Parathyroid adenoma (tissue), 2 donors: ENCODE measurements around the gene PIEZO1.
A peak's percentile ranks its signal among the peaks of the same experiment; 100 is the strongest.

Experiments used
- H2AFZ ChIP-seq: fragments of 300-600 bp; sonication (generic); one replicate; pipeline ENCODE4 v1.7.0; 2017; ENCODE audit warnings: antibody characterized with exemption, mild to moderate bottlenecking
- H3K27ac ChIP-seq: fragments of 300-600 bp; sonication (generic); one replicate; pipeline ENCODE4 v1.7.0; 2017
- H3K27me3 ChIP-seq: fragments of 300-600 bp; sonication (generic); one replicate; pipeline ENCODE4 v1.7.0; 2017; ENCODE audit warnings: low read length; ENCODE audit not compliant: control insufficient read depth, insufficient read depth
- H3K36me3 ChIP-seq: fragments of 300-600 bp; sonication (generic); one replicate; pipeline ENCODE4 v1.7.0; 2017; ENCODE audit warnings: low read length; ENCODE audit not compliant: control insufficient read depth, insufficient read depth
- H3K4me1 ChIP-seq: fragments of 300-600 bp; sonication (generic); one replicate; pipeline ENCODE4 v1.7.0; 2017; ENCODE audit warnings: control low read depth
- H3K4me2 ChIP-seq: fragments of 300-600 bp; sonication (generic); one replicate; pipeline ENCODE4 v1.7.0; 2017; ENCODE audit warnings: low read length
- H3K4me3 ChIP-seq: fragments of 300-600 bp; sonication (generic); one replicate; pipeline ENCODE4 v1.7.0; 2017; ENCODE audit warnings: low read depth, low read length
- H3K79me2 ChIP-seq: fragments of 300-600 bp; sonication (generic); one replicate; pipeline ENCODE4 v1.7.0; 2017; ENCODE audit warnings: control low read depth
- H3K9ac ChIP-seq: fragments of 300-600 bp; sonication (generic); one replicate; pipeline ENCODE4 v1.7.0; 2017; ENCODE audit warnings: mild to moderate bottlenecking
- H3K9me3 ChIP-seq: fragments of 300-600 bp; sonication (generic); one replicate; pipeline ENCODE4 v1.7.0; 2017; ENCODE audit warnings: low read length; ENCODE audit not compliant: control insufficient read depth
- TF ChIP-seq, protein P1 (sequence below): fragments of 300-600 bp; sonication (generic); IDR thresholded peaks from one replicate; pipeline ENCODE4 v1.7.0; 2017; ENCODE audit warnings: antibody characterized with exemption, mild to moderate bottlenecking
- donor health status: primary hyperparathyroidism.

PIEZO1 gene

GRCh38 chr16:88804173-88804551 lies 19.1 kb upstream of the PIEZO1 start:
- TF ChIP-seq, protein P1, sequence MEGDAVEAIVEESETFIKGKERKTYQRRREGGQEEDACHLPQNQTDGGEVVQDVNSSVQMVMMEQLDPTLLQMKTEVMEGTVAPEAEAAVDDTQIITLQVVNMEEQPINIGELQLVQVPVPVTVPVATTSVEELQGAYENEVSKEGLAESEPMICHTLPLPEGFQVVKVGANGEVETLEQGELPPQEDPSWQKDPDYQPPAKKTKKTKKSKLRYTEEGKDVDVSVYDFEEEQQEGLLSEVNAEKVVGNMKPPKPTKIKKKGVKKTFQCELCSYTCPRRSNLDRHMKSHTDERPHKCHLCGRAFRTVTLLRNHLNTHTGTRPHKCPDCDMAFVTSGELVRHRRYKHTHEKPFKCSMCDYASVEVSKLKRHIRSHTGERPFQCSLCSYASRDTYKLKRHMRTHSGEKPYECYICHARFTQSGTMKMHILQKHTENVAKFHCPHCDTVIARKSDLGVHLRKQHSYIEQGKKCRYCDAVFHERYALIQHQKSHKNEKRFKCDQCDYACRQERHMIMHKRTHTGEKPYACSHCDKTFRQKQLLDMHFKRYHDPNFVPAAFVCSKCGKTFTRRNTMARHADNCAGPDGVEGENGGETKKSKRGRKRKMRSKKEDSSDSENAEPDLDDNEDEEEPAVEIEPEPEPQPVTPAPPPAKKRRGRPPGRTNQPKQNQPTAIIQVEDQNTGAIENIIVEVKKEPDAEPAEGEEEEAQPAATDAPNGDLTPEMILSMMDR, result no peak
- H3K9ac ChIP-seq, result no peak overlapping the region
- H3K36me3 ChIP-seq, result no peaks in the 10 kb centered on the region
- H3K79me2 ChIP-seq, result no peaks in the 10 kb centered on the region
- H3K9me3 ChIP-seq, result no peaks in the 10 kb centered on the region
- H3K4me3 ChIP-seq, result peak overlapping the region; percentile 24
- H3K4me1 ChIP-seq, result peaks cover 3% of the 10 kb centered on the region
- no peaks in the 10 kb centered on the region for H3K27me3 ChIP-seq
- peak overlapping the region; percentile 54 for H3K4me2 ChIP-seq
- peak overlapping the region; percentile 40 for H2AFZ ChIP-seq
- no peak overlapping the region for H3K27ac ChIP-seq

GRCh38 chr16:88803264-88803987 lies 18.4 kb upstream of the PIEZO1 start, which contains the start of gene CDT1:
TSS of gene CDT1 (plus strand) at chr16:88803789. CDS start at chr16:88803832, 43 bp downstream.
- TF ChIP-seq, protein P1, result no peak
- Histone ChIP-seq H3K4me3 (peak within 1 kb of the TSS; percentile 64), H3K36me3 (no peaks in the 10 kb centered on the region), H2AFZ (peak within 1 kb of the TSS; percentile 71), H3K27ac (no peak within 1 kb of the TSS), H3K27me3 (no peaks in the 10 kb centered on the region), H3K9ac (no peak within 1 kb of the TSS), H3K9me3 (no peaks in the 10 kb centered on the region), H3K79me2 (no peaks in the 10 kb centered on the region), H3K4me2 (peak within 1 kb of the TSS; percentile 59), H3K4me1 (peaks cover 3% of the 10 kb centered on the region)

- Histone ChIP-seq H3K9ac (no peak overlapping the region), H3K36me3 (no peaks in the 10 kb centered on the region), H3K9me3 (no peaks in the 10 kb centered on the region), H3K27me3 (no peaks in the 10 kb centered on the region), H3K4me2 (no peak overlapping the region), H2AFZ (no peak overlapping the region), H3K4me3 (no peak overlapping the region), H3K79me2 (no peaks in the 10 kb centered on the region), H3K4me1 (peaks cover 3% of the 10 kb centered on the region), H3K27ac (no peak overlapping the region)
- TF ChIP-seq, protein P1, result no peak
Measured at GRCh38 chr16:88800277-88800592, 15.2 kb upstream of the PIEZO1 start.

DNA sequence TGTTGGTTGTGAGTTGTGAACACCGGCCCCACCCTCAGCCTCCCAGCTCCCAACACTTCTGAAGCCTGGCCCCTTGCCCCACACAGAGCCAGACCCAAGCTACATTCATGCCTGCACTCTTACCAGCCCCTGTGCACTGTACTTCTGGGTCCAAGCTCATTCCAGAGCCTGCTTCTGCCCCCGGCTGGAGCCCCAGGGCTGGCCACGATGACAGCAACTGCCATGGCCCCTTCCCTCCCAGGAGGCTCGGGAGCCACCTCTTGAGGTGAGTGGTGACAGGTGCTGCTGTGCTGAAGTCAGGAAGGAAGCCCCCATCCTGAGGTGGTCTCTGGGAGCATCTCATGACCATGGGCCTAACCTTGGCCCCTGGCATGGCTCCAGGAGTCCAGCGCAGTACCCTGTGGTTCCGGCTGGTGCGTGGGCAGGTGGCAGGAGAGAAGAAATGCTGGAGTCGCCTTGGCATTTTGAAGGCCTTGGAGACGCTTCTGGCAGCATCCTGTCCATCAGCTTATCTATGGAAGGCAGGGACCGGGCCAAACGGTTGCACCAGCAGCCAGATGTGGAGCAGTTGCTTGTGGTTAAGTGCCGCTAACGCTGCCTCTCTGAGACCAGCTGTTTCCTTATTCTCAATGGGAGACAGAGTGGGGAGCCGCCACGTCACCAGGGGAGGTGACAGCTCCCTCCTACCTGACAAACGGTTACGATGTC lies 14.7 kb upstream of the PIEZO1 start:
- H3K36me3 ChIP-seq, result no peaks in the 10 kb centered on the region
- no peaks in the 10 kb centered on the region for H3K27me3 ChIP-seq
- TF ChIP-seq, protein P1, result no peak
- no peak overlapping the region for H2AFZ ChIP-seq
- no peak overlapping the region for H3K4me3 ChIP-seq
- H3K79me2 ChIP-seq, result no peaks in the 10 kb centered on the region
- no peaks in the 10 kb centered on the region for H3K9me3 ChIP-seq
- H3K4me2 ChIP-seq, result no peak overlapping the region
- no peak overlapping the region for H3K9ac ChIP-seq
- no peak overlapping the region for H3K27ac ChIP-seq
- peaks cover 3% of the 10 kb centered on the region for H3K4me1 ChIP-seq
